Mucosa of descending colon (tissue), 3 donors: ENCODE results near the gene RAE1. TPM values are rescaled to one million over a fixed set of nuclear protein-coding genes. Genes with fewer than 3 reads are reported as not detected.
A peak's percentile ranks its signal among the peaks of the same experiment; 100 is the strongest.

Experiments
- ATAC-seq: fragments of 200-7000 bp; cut with Tn5 transposase; one replicate; pipeline ENCODE4 v1.9.1; 2020; ENCODE audit warnings: mild to moderate bottlenecking, moderate library complexity
- DNase-seq, 3 donors: peaks; one replicate each; pipeline ENCODE4 v3.0.0-alpha.2; 2020
- H3K36me3 ChIP-seq: fragments of 200-600 bp; one replicate; pipeline ENCODE4 v1.8.0; 2021; ENCODE audit warnings: low read depth, mild to moderate bottlenecking
- H3K4me1 ChIP-seq: fragments of 200-600 bp; one replicate; pipeline ENCODE4 v1.8.0; 2021; ENCODE audit warnings: low read depth, mild to moderate bottlenecking
- H3K4me3 ChIP-seq: fragments of 200-600 bp; one replicate; pipeline ENCODE4 v1.8.0; 2021; ENCODE audit warnings: mild to moderate bottlenecking
- H3K9me3 ChIP-seq: fragments of 200-600 bp; one replicate; pipeline ENCODE4 v1.8.0; 2021; ENCODE audit warnings: mild to moderate bottlenecking
- CTCF ChIP-seq: fragments of 200-600 bp; IDR thresholded peaks from one replicate; pipeline ENCODE4 v1.8.0; 2022; ENCODE audit warnings: antibody characterized with exemption, mild to moderate bottlenecking
- intact Hi-C, 2 donors: fragments of 100-400 bp; cut with DNase I in 1 of 2; cut with micrococcal nuclease in 1 of 2; formaldehyde crosslinking; loops; one replicate each; pipeline versions ENCODE4 v1.11.0 to v1.11.1; 2022; cut with DNase I, micrococcal nuclease
- total RNA-seq, 3 donors: library from RNA; stranded (reverse); fragmentation: NEBNext Ultra II Directional in 2 of 3; extraction: Animal tissue kit (Norgen Biotek cat#: 25700) in 2 of 3; gene quantifications; one replicate each; pipeline versions ENCODE4 v1.2.1 to v1.2.4, GENCODE V29; 2021 to 2023
- donor health status: DM: no; HTN: no; CAD: no; lungs with moderate emphysema.
- donor health status: DM: no; HTN: no; CAD: no.
- donor health status: DM: no; HTN: yes; CAD: no.

Gene RAE1
- total RNA-seq, 3 donors from 2014 or later: 17.6 to 21.0 (median 19.9) TPM

- intact Hi-C loops: no loop called here
- peaks cover 54% of the 10 kb centered on the region for H3K4me1 ChIP-seq
- ATAC-seq (no peak), DNase-seq (peak in 2 of 3 donors; percentile 49 to 68)
- no peak overlapping the region for H3K4me3 ChIP-seq
- no peaks in the 10 kb centered on the region for H3K9me3 ChIP-seq
- no peaks in the 10 kb centered on the region for H3K36me3 ChIP-seq
- no peak for TF ChIP-seq CTCF
These were observed 44.3 kb downstream of the RAE1 start for GRCh38 chr20:57395111-57395966.

GRCh38 chr20:57396212-57396983 is 45.3 kb downstream of the RAE1 start:
- Histone ChIP-seq H3K36me3 (no peaks in the 10 kb centered on the region), H3K4me3 (no peak overlapping the region), H3K4me1 (peaks cover 53% of the 10 kb centered on the region), H3K9me3 (no peaks in the 10 kb centered on the region)
- TF ChIP-seq CTCF: no peak
- no peak for ATAC-seq
- intact Hi-C loops: no loop called here
- DNase-seq: peak in 2 of 3 donors; percentile 26 to 50

GRCh38 chr20:57396984-57397692 is 46.1 kb downstream of the RAE1 start:
- no peak overlapping the region for H3K4me3 ChIP-seq
- no peaks in the 10 kb centered on the region for H3K36me3 ChIP-seq
- peaks cover 53% of the 10 kb centered on the region for H3K4me1 ChIP-seq
- H3K9me3 ChIP-seq: no peaks in the 10 kb centered on the region
- intact Hi-C loops: no loop called here
- no peak for TF ChIP-seq CTCF
- DNase-seq (peak in 2 of 3 donors; percentile 33 to 46), ATAC-seq (no peak)

- no peak for TF ChIP-seq CTCF
- H3K4me3 ChIP-seq: no peak overlapping the region
- H3K36me3 ChIP-seq: no peaks in the 10 kb centered on the region
- DNase-seq: peak; percentile 46 to 83 (median 55)
- H3K4me1 ChIP-seq: peaks cover 52% of the 10 kb centered on the region
- ATAC-seq: peak; percentile 5
- intact Hi-C loops: no loop called here
- no peaks in the 10 kb centered on the region for H3K9me3 ChIP-seq
These were observed 46.6 kb downstream of the RAE1 start for GRCh38 chr20:57397693-57398108.

GRCh38 chr20:57398231-57398821 is 47.3 kb downstream of the RAE1 start:
- Histone ChIP-seq H3K9me3 (no peaks in the 10 kb centered on the region), H3K4me3 (no peak overlapping the region), H3K4me1 (peaks cover 46% of the 10 kb centered on the region), H3K36me3 (no peaks in the 10 kb centered on the region)
- TF ChIP-seq CTCF: no peak
- DNase-seq: peak; percentile 83 to 95 (median 84)
- peak; percentile 73 for ATAC-seq
- intact Hi-C loops: no loop called here
